SK-N-SH (cell line): ENCODE measurements around the gene ABCC4.

ENCODE experiments used
- CTCF ChIP-seq: fragments of 200-600 bp; sonication (generic); IDR thresholded peaks from 2 replicates; pipeline ENCODE4 v1.6.1; 2017; ENCODE audit warnings: antibody characterized with exemption, mild to moderate bottlenecking, moderate library complexity
- EP300 ChIP-seq, 2 experiments: IDR thresholded peaks; 2 replicates each; pipeline versions ENCODE4 v1.4.0 to v1.6.1; 2012; ENCODE audit warnings: borderline replicate concordance in 1 of 2, low read depth in 1 of 2, low read length in 1 of 2
- FOXM1 ChIP-seq: IDR thresholded peaks from 2 replicates; pipeline ENCODE4 v1.4.0; 2012; ENCODE audit warnings: low read depth, mild to moderate bottlenecking
- GABPA ChIP-seq: IDR thresholded peaks from 2 replicates; pipeline ENCODE4 v1.4.0; 2012; ENCODE audit warnings: low read depth, mild to moderate bottlenecking
- MAX ChIP-seq: IDR thresholded peaks from 2 replicates; pipeline ENCODE4 v1.4.0; 2012; ENCODE audit warnings: low read depth
- MXI1 ChIP-seq: IDR thresholded peaks from 2 replicates; pipeline ENCODE4 v1.6.1; 2012; ENCODE audit warnings: mild to moderate bottlenecking, low read depth, low read length, improper control_type of control experiment
- POLR2AphosphoS5 ChIP-seq: IDR thresholded peaks from 2 replicates; pipeline ENCODE4 v1.6.1; 2012; ENCODE audit warnings: low read depth, low read length
- REST ChIP-seq: IDR thresholded peaks from 2 replicates; pipeline ENCODE4 v1.6.1; 2012; ENCODE audit warnings: mild to moderate bottlenecking, low read depth, low read length, moderate library complexity
- RFX5 ChIP-seq: IDR thresholded peaks from 2 replicates; pipeline ENCODE4 v1.6.1; 2012; ENCODE audit warnings: mild to moderate bottlenecking, improper control_type of control experiment, low read length
- SMC3 ChIP-seq: IDR thresholded peaks from 2 replicates; pipeline ENCODE4 v1.6.1; 2012; ENCODE audit warnings: low read depth, low read length, improper control_type of control experiment

- TF ChIP-seq CTCF (no peak), RFX5 (no peak), GABPA (no peak), MAX (no peak), MXI1 (no peak), REST (no peak), POLR2AphosphoS5 (no peak), SMC3 (no peak), EP300 (IDR thresholded peaks at IDR 0.05; ENCODE audit: borderline replicate concordance in 1 of 2, low read depth in 1 of 2, low read length in 1 of 2) (no peak), FOXM1 (no peak)
These were observed 79.1 kb downstream of the ABCC4 start for GRCh38 chr13:95221971-95222732.
